NCI-H1417 (cell line): Measurements from ENCODE around the gene LIN28B.

Experiments used
- DNase-seq, 3 experiments: peaks; one replicate each; lab custom pipeline; 2025; lab: John Stamatoyannopoulos, UW

Gene LIN28B

DNA sequence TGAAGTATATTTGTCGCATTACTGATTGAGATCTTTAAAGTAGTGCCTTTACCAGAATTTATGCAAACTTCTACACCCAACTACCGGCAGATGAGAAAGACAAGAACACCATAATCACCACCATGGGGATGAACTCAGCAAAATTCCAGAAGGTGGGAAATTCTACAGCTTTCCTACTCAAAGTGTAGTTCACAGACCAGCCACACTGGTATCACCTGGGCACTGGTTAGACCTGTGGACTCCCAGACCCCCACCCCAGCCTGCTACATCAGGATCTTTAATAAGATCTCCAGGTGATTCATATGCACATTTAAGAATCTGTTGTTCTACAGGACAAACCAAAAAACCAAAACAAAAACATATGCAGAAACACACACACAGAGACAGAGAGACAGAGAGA lies 155.0 kb downstream of the LIN28B start:
- DNase-seq: no peak

- DNase-seq: no peak
Measured at GRCh38 chr6:105112577-105112976, 155.7 kb downstream of the LIN28B start.

GRCh38 chr6:105113422-105113821 lies 156.5 kb downstream of the LIN28B start:
- no peak for DNase-seq

DNA sequence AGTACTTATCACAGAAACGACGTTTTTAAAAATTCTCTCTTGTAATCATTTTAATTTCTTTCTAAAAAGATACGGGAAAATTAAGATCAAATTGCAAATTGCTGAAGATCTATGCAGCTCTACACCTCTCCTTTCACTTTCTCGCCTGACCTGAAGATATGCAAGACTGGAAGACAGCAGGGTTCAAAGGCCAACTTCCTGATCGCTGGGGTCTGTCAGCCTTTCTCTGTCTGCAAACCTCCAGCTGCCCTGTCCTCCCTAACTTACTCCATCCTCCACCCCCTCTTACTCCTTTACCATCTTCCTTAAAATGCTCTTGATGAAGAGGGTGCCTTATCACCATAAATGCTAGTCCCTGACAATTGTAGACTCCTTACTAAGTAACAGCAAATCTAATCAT lies 159.2 kb downstream of the LIN28B start:
- DNase-seq: no peak

GRCh38 chr6:105120570-105120969 lies 163.7 kb downstream of the LIN28B start:
- DNase-seq: no peak

DNA sequence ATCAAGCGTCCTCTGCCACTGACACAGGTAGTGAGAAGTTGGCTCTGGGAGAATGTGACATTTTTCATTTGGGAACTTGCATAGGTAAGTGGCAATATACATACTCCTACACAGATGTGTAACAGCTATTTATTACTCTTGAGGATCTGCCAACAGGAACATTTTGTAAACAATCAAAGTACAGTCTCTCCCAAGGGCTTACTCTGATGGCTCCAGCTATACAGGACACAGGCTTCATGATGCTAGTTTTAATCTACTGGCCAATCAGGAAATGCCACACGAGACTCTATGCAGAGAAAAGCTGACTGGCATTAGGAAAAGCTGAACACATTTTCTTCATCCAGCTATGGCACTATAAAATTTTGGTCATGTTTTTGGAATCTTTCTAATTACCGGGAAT lies 165.1 kb downstream of the LIN28B start:
- peak in 1 of 3 experiments; percentile 22 for DNase-seq

DNA sequence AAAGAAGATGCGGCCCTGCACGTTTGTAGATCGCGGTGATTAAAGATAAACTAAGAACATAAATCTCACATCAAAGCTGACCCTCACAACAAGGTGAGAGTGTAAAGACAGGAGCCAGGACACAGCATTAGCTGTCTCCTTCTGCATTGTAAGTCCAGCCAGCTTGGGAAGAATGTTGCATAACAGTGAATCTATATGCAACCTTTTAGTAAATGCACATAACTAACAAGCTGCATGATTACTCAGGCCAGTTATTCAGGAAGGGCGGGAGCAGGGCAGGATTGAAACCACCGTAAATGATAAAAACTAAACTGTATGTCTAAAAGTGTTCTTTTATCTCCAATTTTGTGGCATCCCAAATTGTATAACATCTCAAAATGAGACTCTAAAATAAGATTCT lies 165.8 kb downstream of the LIN28B start:
- DNase-seq: no peak
